ENCODE measurements around the gene ACADVL. TPM values are rescaled to one million over a fixed set of nuclear protein-coding genes. Genes with fewer than 3 reads are reported as not detected.

Gene ACADVL
- total and polyA plus RNA-seq, 2 of the 4 experiments (the other 2 are of a cell fraction): 139 to 752 TPM

- H4K20me1 ChIP-seq (ENCODE audit: insufficient read depth, low read length): peaks cover 21% of the 10 kb centered on the region
- H2AK9ac ChIP-seq (replicated peaks; ENCODE audit: low read depth, low read length, poor library complexity): peak overlapping the region; percentile 100
- H3K4me1 ChIP-seq (ENCODE audit: control insufficient read depth, insufficient read depth, low read length): peaks cover 8% of the 10 kb centered on the region
- H2BK20ac ChIP-seq (ENCODE audit: low read depth, low read length): no peak overlapping the region
- intact Hi-C loops (cut with micrococcal nuclease) (no loop called here), dilution Hi-C loops (cut with HindIII; ENCODE audit: low sequenced_read_pairs, unreplicated experiment) (no loop called here), in situ Hi-C loops (cut with MboI; ENCODE audit: low sequenced_read_pairs) (loop anchor here (25.0 kb wide), 1 partner anchor 921 kb away; the partner anchor contains the start of genes PER1 and VAMP2)
- no peak for DNase-seq
- H2BK15ac ChIP-seq (ENCODE audit: low read depth, low read length): no peak overlapping the region
- POLR2A ChIA-PET (ENCODE audit: unreplicated experiment): interaction anchor here (0.5 kb wide), 1 partner anchor 64 kb away, joined by 7 read pairs; no protein-coding TSS in a partner anchor
- H3K9ac ChIP-seq (ENCODE audit: low read depth, low read length): peak overlapping the region; percentile 98
- TF ChIP-seq MAFK (IDR thresholded peaks at IDR 0.05; ENCODE audit: low read depth, low read length) (no peak), SMC3 (IDR thresholded peaks at IDR 0.05; ENCODE audit: low read depth, low read length) (no peak), CTCF (conservative IDR thresholded peaks at IDR 0.05; ENCODE audit: low read depth, low read length) (no peak), RFX5 (IDR thresholded peaks at IDR 0.05; ENCODE audit: low read depth, low read length) (no peak), ELK1 (IDR thresholded peaks at IDR 0.05; ENCODE audit: borderline replicate concordance, low read depth, low read length) (no peak), NFE2L2 (IDR thresholded peaks at IDR 0.05; ENCODE audit: low read depth, low read length) (no peak), RAD21 (IDR thresholded peaks at IDR 0.05; ENCODE audit: low read length) (no peak), BHLHE40 (IDR thresholded peaks at IDR 0.05; ENCODE audit: low read depth, low read length) (no peak), POLR2A (IDR thresholded peaks at IDR 0.05; ENCODE audit: low read depth, low read length) (no peak), MAZ (IDR thresholded peaks at IDR 0.05; ENCODE audit: borderline replicate concordance, low read depth, low read length) (no peak), CHD1 (IDR thresholded peaks at IDR 0.05; ENCODE audit: low read depth, low read length) (no peak), FOS (IDR thresholded peaks at IDR 0.05; ENCODE audit: low read depth, low read length) (no peak), MXI1 (IDR thresholded peaks at IDR 0.05; ENCODE audit: borderline replicate concordance, low read depth, low read length) (no peak), USF2 (IDR thresholded peaks at IDR 0.05; ENCODE audit: low read depth, low read length) (no peak)
- H3K27ac ChIP-seq (ENCODE audit: insufficient read depth, low read length): peak overlapping the region; percentile 95
- peak overlapping the region; percentile 98 for H3K4ac ChIP-seq (ENCODE audit: low read depth, low read length)
- CTCF ChIA-PET: interaction anchor here (0.6 kb wide), 1 partner anchor 126 kb away, joined by 4 read pairs; the partner anchor contains the start of gene ASGR2
- H2AFZ ChIP-seq (replicated peaks; ENCODE audit: low read length, poor library complexity): no peak overlapping the region
- H3K14ac ChIP-seq (replicated peaks; ENCODE audit: low read depth, low read length): peak overlapping the region; percentile 98
- H2BK5ac ChIP-seq (ENCODE audit: low read depth, low read length, poor library complexity, severe bottlenecking): peak overlapping the region; percentile 95
- H3K4me3 ChIP-seq (ENCODE audit: insufficient read depth, low read depth, low read length): peak overlapping the region; percentile 90
- H4K91ac ChIP-seq (ENCODE audit: insufficient read depth, low read depth, low read length): peak overlapping the region; percentile 94
- BruUV-seq (replicated peaks): no TSS peak
- no peaks in the 10 kb centered on the region for H3K9me3 ChIP-seq (ENCODE audit: control insufficient read depth, insufficient read depth, low read length)
- peak overlapping the region; percentile 84; the same call in 1 of the 2 replicates for H3K56ac ChIP-seq (ENCODE audit: extremely low read depth, insufficient read depth, low read length)
- no peak overlapping the region for H2BK120ac ChIP-seq (ENCODE audit: low read depth, low read length)
- peak overlapping the region; percentile 89 for H3K23ac ChIP-seq (ENCODE audit: low read depth, low read length)
- ATAC-seq (ENCODE audit: low read depth): no peak
- H3K4me2 ChIP-seq (ENCODE audit: low read depth, low read length): peak overlapping the region; percentile 93
- peak overlapping the region; percentile 13 to 89; a peak in 3 of 4 replicates for H4K8ac ChIP-seq (ENCODE audit: low read depth in 2 of 2, low read length in 2 of 2)
- peaks cover 30% of the 10 kb centered on the region for H3K36me3 ChIP-seq (ENCODE audit: control insufficient read depth, insufficient read depth, low read length)
- no peaks in the 10 kb centered on the region for H3K27me3 ChIP-seq (ENCODE audit: control insufficient read depth, insufficient read depth, low read length)
- peak overlapping the region; percentile 25; the same call in 1 of the 2 replicates for H4K5ac ChIP-seq (ENCODE audit: low read depth, low read length)
- no peak overlapping the region for H3K18ac ChIP-seq (ENCODE audit: low read depth, low read length)
- 27% methylated on average over 5 of the region's 9 CpGs; no CpG with 5 or more reads in 1 of the 2 experiments for WGBS, 2 experiments (ENCODE audit: extremely low coverage in 2 of 2, insufficient read length in 1 of 2)
- H3K79me1 ChIP-seq (ENCODE audit: low read depth in 1 of 2, low read length in 2 of 2): peaks cover 13 to 51% of the 10 kb centered on the region in 2 experiments
- H2AK5ac ChIP-seq (ENCODE audit: low read depth, low read length): peak overlapping the region; percentile 96
- 0 out of 2 replicates have a peak, but pooled peaks cover 2% of the 10 kb centered on the region for H3K9me1 ChIP-seq (ENCODE audit: insufficient read depth, low read length)
Measured at GRCh38 chr17:7241090-7241733, 21.5 kb downstream of the ACADVL start.

All from IMR-90 (cell line).